H1 (cell line): ENCODE results near the gene EFHC1. TPM values are rescaled to one million over a fixed set of nuclear protein-coding genes. Genes with fewer than 3 reads are reported as not detected.
A peak's percentile ranks its signal among the peaks of the same experiment; 100 is the strongest.

ENCODE experiments used
- CTCF ChIA-PET: fragments of 300-600 bp; sonication (Branson Sonifier 250); formaldehyde crosslinking; loops from one replicate; lab custom pipeline; 2021; ENCODE audit not compliant: partially characterized antibody; lab: Charles Lee
- POLR2A ChIA-PET: fragments of 300-600 bp; sonication (Branson Sonifier 250); formaldehyde crosslinking; loops from one replicate; lab custom pipeline; 2021; ENCODE audit warnings: inconsistent platforms; ENCODE audit not compliant: partially characterized antibody; lab: Charles Lee
- DNase-seq, 2 experiments: peaks; one replicate each; pipeline versions ENCODE4 v3.0.0 to v3.0.0-alpha.2; 2010 to 2022; ENCODE audit warnings: low spot score in 2 of 2, low read depth in 1 of 2, mixed read lengths in 1 of 2
- FAIRE-seq: peaks from 2 replicates; lab custom pipeline; 2011; peaks lifted over from hg19 to GRCh38; lab: Jason Lieb, UNC
- H2AFZ ChIP-seq: 2 replicates; pipeline ENCODE4 v1.8.1; 2012; ENCODE audit warnings: low read length, inconsistent platforms
- H2AK5ac ChIP-seq: 2 replicates; pipeline ENCODE4 v1.6.1; 2013; ENCODE audit warnings: low read depth, low read length
- H2BK120ac ChIP-seq: replicated peaks from 2 replicates; pipeline ENCODE3; 2013; ENCODE audit warnings: low read depth, low read length, inconsistent platforms
- H2BK12ac ChIP-seq: 2 replicates; pipeline ENCODE4 v1.6.1; 2013; ENCODE audit warnings: low read depth, low read length
- H2BK15ac ChIP-seq: 2 replicates; pipeline ENCODE4 v1.6.1; 2013; ENCODE audit warnings: low read length
- H2BK20ac ChIP-seq: 2 replicates; pipeline ENCODE4 v1.6.1; 2013; ENCODE audit warnings: low read length
- H2BK5ac ChIP-seq: 2 replicates; pipeline ENCODE4 v1.6.1; 2013; ENCODE audit warnings: low read depth, low read length
- H3K14ac ChIP-seq: 2 replicates; pipeline ENCODE4 v1.6.1; 2013; ENCODE audit warnings: inconsistent platforms; ENCODE audit not compliant: insufficient read length
- H3K18ac ChIP-seq: 2 replicates; pipeline ENCODE4 v1.6.1; 2013; ENCODE audit warnings: low read length; ENCODE audit errors: extremely low read depth
- H3K23ac ChIP-seq: 2 replicates; pipeline ENCODE4 v1.6.1; 2013; ENCODE audit warnings: inconsistent platforms; ENCODE audit not compliant: insufficient read length
- H3K23me2 ChIP-seq: 2 replicates; pipeline ENCODE4 v1.6.1; 2013; ENCODE audit warnings: low read depth, low read length
- H3K27ac ChIP-seq: 2 replicates; pipeline ENCODE4 v1.6.1; 2011; ENCODE audit warnings: low read depth, low read length, inconsistent platforms
- H3K27me3 ChIP-seq, 4 experiments: replicated peaks in 1 of 4; 1 replicate in 1 of 4; 2 replicates in 3 of 4; pipeline versions ENCODE4 v1.6.1 to v1.8.1; 2011 to 2013; ENCODE audit warnings: low read length in 3 of 4, mild to moderate bottlenecking in 3 of 4, inconsistent platforms in 2 of 4, mixed read lengths in 2 of 4, moderate library complexity in 1 of 4; ENCODE audit not compliant: control insufficient read depth in 3 of 4, insufficient read depth in 3 of 4; ENCODE audit errors: extremely low read depth in 1 of 4
- H3K36me3 ChIP-seq, 4 experiments: 2 replicates each; pipeline versions ENCODE4 v1.6.1 to v1.8.1; 2011 to 2013; ENCODE audit warnings: mild to moderate bottlenecking in 4 of 4, low read length in 3 of 4, moderate library complexity in 2 of 4, control low read depth in 1 of 4, inconsistent platforms in 1 of 4; ENCODE audit not compliant: insufficient read depth in 4 of 4, control insufficient read depth in 2 of 4
- H3K4ac ChIP-seq: replicated peaks from 2 replicates; pipeline ENCODE3; 2013; ENCODE audit warnings: low read length, low read depth, mixed read lengths, inconsistent platforms; ENCODE audit not compliant: insufficient read length
- H3K4me1 ChIP-seq, 4 experiments: replicated peaks in 1 of 4; 1 replicate in 1 of 4; 2 replicates in 3 of 4; pipeline versions ENCODE4 v1.6.1 to v1.8.1; 2011 to 2013; ENCODE audit warnings: low read length in 3 of 4, inconsistent platforms in 2 of 4, mixed read lengths in 1 of 4; ENCODE audit not compliant: insufficient read depth in 4 of 4, control insufficient read depth in 3 of 4
- H3K4me2 ChIP-seq, 2 experiments: 2 replicates each; pipeline versions ENCODE4 v1.6.1 to v1.8.1; 2011 to 2013; ENCODE audit warnings: low read depth in 2 of 2, low read length in 2 of 2, control low read depth in 1 of 2, inconsistent platforms in 1 of 2, mild to moderate bottlenecking in 1 of 2; ENCODE audit not compliant: insufficient read depth in 1 of 2
- H3K4me3 ChIP-seq, 4 experiments: fragments of 200-600, 300-600 bp in 1 of 4; sonication (generic), shearing (Covaris generic), sonication (Bioruptor Twin) in 1 of 4; 2 replicates each; pipeline versions ENCODE4 v1.5.1 to v1.8.1; 2011 to 2016; ENCODE audit warnings: low read length in 4 of 4, low read depth in 3 of 4, control low read depth in 2 of 4, inconsistent platforms in 2 of 4, mild to moderate bottlenecking in 2 of 4, mixed read lengths in 1 of 4, moderate library complexity in 1 of 4; ENCODE audit not compliant: insufficient read depth in 2 of 4; ENCODE audit errors: extremely low read depth in 1 of 4
- H3K56ac ChIP-seq: replicated peaks from 2 replicates; pipeline ENCODE3; 2013; ENCODE audit warnings: low read depth, mild to moderate bottlenecking, mixed read lengths, low read length, inconsistent platforms; ENCODE audit not compliant: insufficient read length
- H3K79me1 ChIP-seq: 2 replicates; pipeline ENCODE4 v1.6.1; 2013; ENCODE audit warnings: low read depth, low read length, control low read depth
- H3K79me2 ChIP-seq, 2 experiments: 2 replicates each; pipeline versions ENCODE4 v1.6.1 to v1.8.1; 2012 to 2013; ENCODE audit warnings: low read length in 2 of 2, mild to moderate bottlenecking in 2 of 2, inconsistent platforms in 1 of 2; ENCODE audit not compliant: insufficient read depth in 2 of 2, control insufficient read depth in 1 of 2
- H3K9ac ChIP-seq, 4 experiments: replicated peaks in 1 of 4; 1 replicate in 1 of 4; 2 replicates in 3 of 4; pipeline versions ENCODE4 v1.6.1 to v1.8.1; 2011 to 2013; ENCODE audit warnings: low read depth in 3 of 4, low read length in 3 of 4, control low read depth in 2 of 4, mild to moderate bottlenecking in 2 of 4, moderate library complexity in 2 of 4, inconsistent platforms in 1 of 4; ENCODE audit errors: extremely low read depth in 1 of 4
- H3K9me3 ChIP-seq, 2 experiments: 2 replicates each; pipeline versions ENCODE4 v1.6.1 to v1.8.1; 2012 to 2013; ENCODE audit warnings: mild to moderate bottlenecking in 2 of 2, moderate library complexity in 2 of 2, control low read depth in 1 of 2, inconsistent platforms in 1 of 2, low read depth in 1 of 2, low read length in 1 of 2, mixed read lengths in 1 of 2; ENCODE audit not compliant: insufficient read depth in 2 of 2
- H4K20me1 ChIP-seq, 2 experiments: replicated peaks in 1 of 2; 2 replicates each; pipeline versions ENCODE3 to v1.8.1; 2011 to 2013; ENCODE audit warnings: inconsistent platforms in 2 of 2, low read length in 2 of 2, mild to moderate bottlenecking in 1 of 2; ENCODE audit not compliant: insufficient read depth in 2 of 2, control insufficient read depth in 1 of 2
- H4K5ac ChIP-seq: 2 replicates; pipeline ENCODE4 v1.6.1; 2013; ENCODE audit warnings: low read length, low read depth, mixed read lengths, inconsistent platforms; ENCODE audit not compliant: insufficient read length
- H4K8ac ChIP-seq: 2 replicates; pipeline ENCODE4 v1.8.0; 2013; ENCODE audit warnings: mild to moderate bottlenecking, moderate library complexity, low read length, inconsistent platforms; ENCODE audit not compliant: insufficient read depth; ENCODE audit errors: extremely low read depth
- H4K91ac ChIP-seq: replicated peaks from 2 replicates; pipeline ENCODE3; 2013; ENCODE audit warnings: low read length, mixed read lengths, inconsistent platforms; ENCODE audit not compliant: insufficient read length
- BRCA1 ChIP-seq: IDR thresholded peaks from 2 replicates; pipeline ENCODE4 v1.6.1; 2012; ENCODE audit warnings: low read depth, low read length, improper control_type of control experiment
- CHD1 ChIP-seq: IDR thresholded peaks from 2 replicates; pipeline ENCODE4 v1.6.1; 2012; ENCODE audit warnings: low read depth, low read length, improper control_type of control experiment
- CTCF ChIP-seq, 3 experiments: IDR thresholded peaks; 1 replicate in 2 of 3; 2 replicates in 1 of 3; pipeline versions ENCODE4 v1.5.1 to v1.6.1; 2011; ENCODE audit warnings: low read length in 3 of 3, mild to moderate bottlenecking in 3 of 3, inconsistent platforms in 2 of 3, low read depth in 1 of 3, moderate library complexity in 1 of 3; ENCODE audit not compliant: insufficient read depth in 1 of 3; ENCODE audit errors: control extremely low read depth in 1 of 3
- GTF2F1 ChIP-seq: IDR thresholded peaks from 2 replicates; pipeline ENCODE4 v1.6.1; 2012; ENCODE audit warnings: low read depth, low read length, improper control_type of control experiment, borderline replicate concordance
- NRF1 ChIP-seq: IDR thresholded peaks from 2 replicates; pipeline ENCODE4 v1.6.1; 2011; ENCODE audit warnings: mild to moderate bottlenecking, low read depth, low read length, improper control_type of control experiment
- RAD21 ChIP-seq, 2 experiments: IDR thresholded peaks in 1 of 2; conservative IDR thresholded peaks in 1 of 2; 2 replicates each; pipeline ENCODE4 v1.6.1; 2011; ENCODE audit warnings: low read depth in 2 of 2, low read length in 2 of 2, improper control_type of control experiment in 1 of 2, inconsistent platforms in 1 of 2, mild to moderate bottlenecking in 1 of 2, moderate library complexity in 1 of 2
- SIX5 ChIP-seq: IDR thresholded peaks from 2 replicates; pipeline ENCODE4 v1.6.1; 2011; ENCODE audit warnings: mild to moderate bottlenecking, low read depth, low read length
- SUZ12 ChIP-seq: fragments of 200-600 bp; sonication (generic); IDR thresholded peaks from 2 replicates; pipeline ENCODE4 v1.6.1; 2012; ENCODE audit warnings: mild to moderate bottlenecking, inconsistent platforms, low read length, moderate library complexity, mixed read lengths
- TAF7 ChIP-seq: optimal IDR thresholded peaks from 2 replicates; pipeline ENCODE3; 2011; ENCODE audit warnings: low read depth, mild to moderate bottlenecking, inconsistent platforms, low read length, moderate library complexity, borderline replicate concordance
- ZNF274 ChIP-seq: IDR thresholded peaks from 2 replicates; pipeline ENCODE4 v1.7.0; 2012; ENCODE audit warnings: low read length, borderline replicate concordance; ENCODE audit errors: extremely low read depth
- polyA plus RNA-seq, 7 experiments: library from polyadenylated mRNA; depleted of rRNA in 3 of 7; stranded (reverse) in 5 of 7; unstranded in 2 of 7; fragments of >200 nt in 5 of 7; fragments of 200-250 nt in 2 of 7; gene quantifications; 1 replicate in 5 of 7; 2 replicates in 1 of 7; 4 replicates in 1 of 7; pipeline versions ENCODE4 v1.2.1 to v1.2.3, GENCODE V29; 2011 to 2013; ENCODE audit warnings: missing spikeins in 2 of 7, mixed read lengths in 2 of 7
- total RNA-seq: library from RNA; stranded (reverse); fragmentation: NEBNext Ultra II Directional; extraction: Animal tissue kit (Norgen Biotek cat#: 25700); gene quantifications from 2 replicates; pipeline ENCODE4 v1.2.1, GENCODE V29; 2021

EFHC1 gene
- total and polyA plus RNA-seq, 2 of the 8 experiments (the other 6 are each of a cell fraction or from before 2014, with no cell fraction given) = 10.5 to 16.4 TPM

- no peak overlapping the region for H2BK5ac ChIP-seq
- H3K36me3 ChIP-seq = peaks cover 0 to 6% (median 0%) of the 10 kb centered on the region in 4 experiments; a peak in 2 of 8 replicates
- ChIA-PET POLR2A (interaction anchor here (0.6 kb wide), 1 partner anchor 153 kb away, joined by 4 read pairs; no protein-coding TSS in a partner anchor), CTCF (interaction anchor here (0.6 to 3.0 kb wide), 24 partner anchors 8 to 414 kb away, joined by 3 to 30 read pairs (median 4); partner anchors contain the start of gene MCM3)
- no peak overlapping the region for H2BK12ac ChIP-seq
- no peak overlapping the region for H3K14ac ChIP-seq
- H3K9ac ChIP-seq = no peak overlapping the region
- H4K20me1 ChIP-seq = no peaks in the 10 kb centered on the region
- H3K18ac ChIP-seq = no peak overlapping the region
- no peaks in the 10 kb centered on the region for H3K79me1 ChIP-seq
- no peak overlapping the region for H2BK120ac ChIP-seq
- no peak overlapping the region for H3K56ac ChIP-seq
- H2BK20ac ChIP-seq = no peak overlapping the region
- H3K23me2 ChIP-seq = no peaks in the 10 kb centered on the region
- H3K4me3 ChIP-seq = no peak overlapping the region
- no peak overlapping the region for H2BK15ac ChIP-seq
- H3K4me2 ChIP-seq = no peak overlapping the region
- peak in 2 of 3 experiments; percentile 52 to 53; a peak in 3 of 4 replicates for TF ChIP-seq CTCF (IDR thresholded peaks at IDR 0.05; ENCODE audit: control extremely low read depth in 1 of 3, insufficient read depth in 1 of 3, low read depth in 1 of 3, low read length in 3 of 3)
- no peak for TF ChIP-seq NRF1
- TF ChIP-seq SIX5 = no peak
- TF ChIP-seq CHD1 = no peak
- TF ChIP-seq TAF7 = no peak
- no peak for TF ChIP-seq BRCA1
- TF ChIP-seq RAD21 (IDR thresholded peaks at IDR 0.05 in 1 of 2, conservative IDR thresholded peaks at IDR 0.05 in 1 of 2; ENCODE audit: low read depth in 2 of 2, low read length in 2 of 2) = peak; percentile 78
- TF ChIP-seq ZNF274 = no peak
- no peak for TF ChIP-seq SUZ12
- TF ChIP-seq GTF2F1 = no peak
- TF ChIP-seq, all 59 proteins: peak for 2
- no peak overlapping the region for H3K23ac ChIP-seq
- FAIRE-seq (no peak), DNase-seq (no peak)
- H2AFZ ChIP-seq = no peak overlapping the region
- no peaks in the 10 kb centered on the region for H3K9me3 ChIP-seq
- no peak overlapping the region for H3K4ac ChIP-seq
- no peaks in the 10 kb centered on the region for H3K79me2 ChIP-seq
- no peak overlapping the region for H4K91ac ChIP-seq
- H4K5ac ChIP-seq = no peak overlapping the region
- H2AK5ac ChIP-seq = no peak overlapping the region
- H3K4me1 ChIP-seq = no peaks in the 10 kb centered on the region
- H4K8ac ChIP-seq = no peak overlapping the region
- no peaks in the 10 kb centered on the region for H3K27me3 ChIP-seq
- no peak overlapping the region for H3K27ac ChIP-seq
These were observed 12.7 kb upstream of the EFHC1 start for GRCh38 chr6:52407467-52407866.
